Gastroesophageal sphincter (tissue), 3 donors: ENCODE data around the gene NME7.

Source experiments
- CTCF ChIP-seq, 4 experiments: fragments of 200-600 bp in 2 of 4; fragments of 450-650 bp in 2 of 4; sonication (generic) in 1 of 4; IDR thresholded peaks; one replicate each; pipeline ENCODE4 v1.5.1; 2017 to 2019; ENCODE audit warnings: antibody characterized with exemption in 4 of 4, mild to moderate bottlenecking in 2 of 4, moderate library complexity in 2 of 4
- EP300 ChIP-seq: sonication (generic); formaldehyde crosslinking; IDR thresholded peaks from one replicate; pipeline ENCODE4 v1.6.1; 2017; ENCODE audit warnings: antibody characterized with exemption, mild to moderate bottlenecking
- POLR2A ChIP-seq, 2 donors: fragments of 450-650 bp; IDR thresholded peaks; one replicate each; pipeline ENCODE4 v1.6.1; 2017; ENCODE audit warnings: antibody characterized with exemption in 2 of 2, mild to moderate bottlenecking in 2 of 2, moderate library complexity in 1 of 2
- POLR2AphosphoS5 ChIP-seq: sonication (generic); formaldehyde crosslinking; IDR thresholded peaks from one replicate; pipeline ENCODE4 v1.6.1; 2017; ENCODE audit warnings: antibody characterized with exemption

GRCh38 chr1:169387399-169387798 is 19.8 kb upstream of the NME7 start:
- TF ChIP-seq CTCF (IDR thresholded peaks at IDR 0.05) = no peak
- no peak for TF ChIP-seq POLR2AphosphoS5
- no peak for TF ChIP-seq POLR2A (IDR thresholded peaks at IDR 0.05)
- no peak for TF ChIP-seq EP300
